AG09319 (cell line): Measurements from ENCODE around the gene SLC9A3.
"Not testable (repeated sequence)": the region's sequence is repeated elsewhere in the genome, so short reads cannot be mapped to it uniquely, and the experiment has no call there.

Source experiments
- DNase-seq: peaks from one replicate; pipeline ENCODE4 v3.0.0-alpha.2; 2010; ENCODE audit warnings: low read depth; ENCODE audit errors: extremely low read depth
- TF ChIP-seq, protein P1 (sequence below): IDR thresholded peaks from 2 replicates; pipeline ENCODE4 v1.5.1; 2011; ENCODE audit warnings: low read depth, mild to moderate bottlenecking, inconsistent platforms, low read length, moderate library complexity

The SLC9A3 gene

DNA sequence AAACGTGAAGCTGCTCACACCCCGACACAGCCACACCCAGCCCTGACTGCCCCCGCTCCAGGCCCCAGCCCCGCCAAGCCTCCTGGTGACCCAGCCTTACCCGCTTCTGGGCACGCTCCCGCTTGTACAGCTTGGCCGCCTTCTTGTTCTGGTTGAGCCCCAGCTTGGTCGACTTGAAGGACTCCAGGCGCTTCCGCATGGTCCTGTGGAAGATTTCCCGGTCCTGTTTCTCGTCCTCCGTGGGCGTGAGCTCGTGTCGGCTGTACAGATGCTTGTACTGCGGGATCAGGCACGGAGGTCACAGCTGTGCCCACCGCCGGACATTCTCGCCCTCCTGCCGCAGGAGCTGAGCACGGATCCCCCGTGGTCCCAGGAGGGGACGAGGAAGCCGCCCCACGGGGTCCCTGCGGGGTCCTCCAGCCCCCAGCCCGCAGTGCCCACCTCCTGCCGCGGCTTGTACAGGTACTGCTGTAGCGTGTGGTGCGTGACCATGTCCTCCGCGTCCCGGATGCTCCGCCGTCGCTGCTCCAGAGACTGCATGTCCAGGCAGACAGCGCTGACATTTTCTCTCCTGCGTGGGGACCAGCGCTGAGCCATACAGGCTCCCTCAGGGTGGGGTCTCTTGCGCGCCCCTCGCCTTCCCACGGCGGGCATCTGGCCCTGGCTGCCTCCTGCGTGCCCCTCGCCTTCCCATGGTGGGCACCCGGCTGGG is 48.0 kb downstream of the SLC9A3 start:
- DNase-seq, result no peak

DNA sequence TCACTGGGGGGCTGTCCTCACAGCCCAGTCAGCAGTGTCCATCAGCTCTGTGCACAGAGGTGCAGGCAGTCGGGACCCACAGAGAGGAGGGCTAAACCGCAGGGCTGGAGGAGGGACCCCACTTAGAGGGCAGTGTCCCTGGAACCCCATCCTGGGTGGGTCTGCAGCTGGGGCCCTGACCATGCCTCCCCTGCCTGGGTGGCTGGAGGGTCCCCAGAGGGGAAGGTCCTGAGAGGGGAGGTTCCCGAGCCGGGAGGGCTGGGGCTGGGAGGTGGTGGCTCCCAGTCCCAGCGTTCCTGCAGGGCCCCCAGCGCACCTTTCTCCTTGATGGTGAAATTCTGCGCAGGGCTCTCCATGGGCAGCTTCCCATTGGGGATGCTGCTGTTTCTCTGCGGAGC is 48.5 kb downstream of the SLC9A3 start:
- DNase-seq, result no peak
- TF ChIP-seq, protein P1, sequence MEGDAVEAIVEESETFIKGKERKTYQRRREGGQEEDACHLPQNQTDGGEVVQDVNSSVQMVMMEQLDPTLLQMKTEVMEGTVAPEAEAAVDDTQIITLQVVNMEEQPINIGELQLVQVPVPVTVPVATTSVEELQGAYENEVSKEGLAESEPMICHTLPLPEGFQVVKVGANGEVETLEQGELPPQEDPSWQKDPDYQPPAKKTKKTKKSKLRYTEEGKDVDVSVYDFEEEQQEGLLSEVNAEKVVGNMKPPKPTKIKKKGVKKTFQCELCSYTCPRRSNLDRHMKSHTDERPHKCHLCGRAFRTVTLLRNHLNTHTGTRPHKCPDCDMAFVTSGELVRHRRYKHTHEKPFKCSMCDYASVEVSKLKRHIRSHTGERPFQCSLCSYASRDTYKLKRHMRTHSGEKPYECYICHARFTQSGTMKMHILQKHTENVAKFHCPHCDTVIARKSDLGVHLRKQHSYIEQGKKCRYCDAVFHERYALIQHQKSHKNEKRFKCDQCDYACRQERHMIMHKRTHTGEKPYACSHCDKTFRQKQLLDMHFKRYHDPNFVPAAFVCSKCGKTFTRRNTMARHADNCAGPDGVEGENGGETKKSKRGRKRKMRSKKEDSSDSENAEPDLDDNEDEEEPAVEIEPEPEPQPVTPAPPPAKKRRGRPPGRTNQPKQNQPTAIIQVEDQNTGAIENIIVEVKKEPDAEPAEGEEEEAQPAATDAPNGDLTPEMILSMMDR, result no peak

More for the DNA sequence above, 48.0 kb downstream of the SLC9A3 start:
- TF ChIP-seq, protein P1, result no peak

DNA sequence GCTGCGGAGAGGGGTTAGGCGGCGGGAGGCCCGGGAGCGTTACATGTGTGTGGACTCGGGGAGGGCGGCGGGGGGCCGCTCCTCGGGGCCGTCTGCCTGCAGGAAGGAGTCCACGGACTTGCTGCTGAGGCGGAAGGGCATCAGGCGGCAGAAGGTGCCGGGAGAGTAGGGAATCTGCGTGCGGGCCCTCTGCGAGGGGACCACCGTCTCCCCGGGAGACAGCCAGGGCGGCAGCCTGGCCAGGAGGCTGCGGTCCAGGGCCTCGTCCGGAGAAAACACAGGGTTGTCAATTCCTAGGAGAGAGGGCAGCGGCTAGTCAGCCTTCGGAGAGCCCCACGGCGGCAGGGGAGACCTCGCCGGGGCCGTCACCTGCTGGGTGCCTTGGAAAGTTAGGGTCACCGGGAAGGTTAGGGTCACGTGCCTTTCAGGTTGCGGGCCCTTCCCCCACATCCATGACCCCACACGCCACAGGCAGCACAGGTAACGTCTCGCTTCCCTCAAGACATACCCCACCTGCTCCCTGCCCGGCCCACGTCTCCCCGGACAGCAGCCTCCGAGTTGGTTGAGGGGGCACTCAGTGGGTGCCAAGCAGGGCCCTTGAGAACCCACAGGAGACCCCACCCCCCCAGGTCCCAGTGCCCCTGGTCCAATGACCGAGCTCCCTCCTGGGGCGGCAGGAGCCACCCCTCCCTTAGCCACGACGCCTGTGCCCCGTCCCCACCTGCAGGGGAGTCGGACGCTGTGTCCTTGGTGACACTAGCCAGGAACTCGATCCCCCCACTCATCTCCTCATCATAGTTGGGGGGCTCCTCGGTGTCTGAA is 49.2 kb downstream of the SLC9A3 start:
- TF ChIP-seq, protein P1, result no peak
- no peak for DNase-seq

DNA sequence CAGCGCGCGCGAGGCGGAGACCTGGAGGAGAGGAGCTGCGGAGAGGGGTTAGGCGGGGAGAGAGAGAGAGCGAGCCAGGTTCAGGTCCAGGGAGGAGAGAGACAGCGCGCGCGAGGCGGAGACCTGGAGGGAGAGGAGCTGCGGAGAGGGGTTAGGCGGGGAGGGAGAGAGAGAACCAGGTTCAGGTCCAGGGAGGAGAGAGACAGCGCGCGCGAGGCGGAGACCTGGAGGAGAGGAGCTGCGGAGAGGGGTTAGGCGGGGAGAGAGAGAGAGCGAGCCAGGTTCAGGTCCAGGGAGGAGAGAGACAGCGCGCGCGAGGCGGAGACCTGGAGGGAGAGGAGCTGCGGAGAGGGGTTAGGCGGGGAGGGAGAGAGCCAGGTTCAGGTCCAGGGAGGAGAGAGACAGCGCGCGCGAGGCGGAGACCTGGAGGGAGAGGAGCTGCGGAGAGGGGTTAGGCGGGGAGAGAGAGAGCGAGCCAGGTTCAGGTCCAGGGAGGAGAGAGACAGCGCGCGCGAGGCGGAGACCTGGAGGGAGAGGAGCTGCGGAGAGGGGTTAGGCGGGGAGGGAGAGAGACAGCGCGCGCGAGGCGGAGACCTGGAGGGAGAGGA is 49.9 kb downstream of the SLC9A3 start:
- DNase-seq, result not testable (repeated sequence)

DNA sequence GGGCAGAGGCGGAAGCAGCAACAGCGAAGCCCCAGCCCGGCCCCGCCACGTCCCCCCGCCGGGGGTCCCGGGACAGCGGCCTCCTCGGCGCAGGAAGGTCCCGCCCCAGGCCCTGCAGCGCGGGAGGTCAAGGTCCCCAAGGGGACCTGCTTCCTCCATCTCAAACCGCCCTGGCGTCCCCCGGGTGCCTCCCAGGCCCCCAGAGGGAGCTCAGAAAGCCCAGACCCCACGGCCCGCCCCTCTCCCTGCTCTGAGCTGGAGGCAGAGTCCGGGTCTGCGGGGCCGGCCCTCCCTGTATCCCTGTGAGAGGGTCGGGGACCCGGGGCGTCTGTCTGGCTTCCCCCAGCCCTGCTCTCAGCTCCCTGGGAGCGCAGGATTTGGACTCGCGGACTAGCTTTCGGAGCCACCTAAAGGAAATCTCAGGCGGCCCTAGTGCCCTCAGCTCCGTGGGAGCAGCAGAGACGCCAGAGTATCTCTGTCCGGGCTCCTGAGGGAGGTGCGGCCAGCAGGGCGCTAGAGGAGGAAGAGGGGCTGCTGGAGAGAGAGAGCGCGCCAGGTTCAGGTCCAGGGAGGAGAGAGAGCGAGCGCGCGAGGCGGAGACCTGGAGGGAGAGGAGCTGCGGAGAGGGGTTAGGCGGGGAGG is 50.6 kb downstream of the SLC9A3 start:
- TF ChIP-seq, protein P1, result no peak; the same call in 1 of the 2 replicates
- no peak for DNase-seq

DNA sequence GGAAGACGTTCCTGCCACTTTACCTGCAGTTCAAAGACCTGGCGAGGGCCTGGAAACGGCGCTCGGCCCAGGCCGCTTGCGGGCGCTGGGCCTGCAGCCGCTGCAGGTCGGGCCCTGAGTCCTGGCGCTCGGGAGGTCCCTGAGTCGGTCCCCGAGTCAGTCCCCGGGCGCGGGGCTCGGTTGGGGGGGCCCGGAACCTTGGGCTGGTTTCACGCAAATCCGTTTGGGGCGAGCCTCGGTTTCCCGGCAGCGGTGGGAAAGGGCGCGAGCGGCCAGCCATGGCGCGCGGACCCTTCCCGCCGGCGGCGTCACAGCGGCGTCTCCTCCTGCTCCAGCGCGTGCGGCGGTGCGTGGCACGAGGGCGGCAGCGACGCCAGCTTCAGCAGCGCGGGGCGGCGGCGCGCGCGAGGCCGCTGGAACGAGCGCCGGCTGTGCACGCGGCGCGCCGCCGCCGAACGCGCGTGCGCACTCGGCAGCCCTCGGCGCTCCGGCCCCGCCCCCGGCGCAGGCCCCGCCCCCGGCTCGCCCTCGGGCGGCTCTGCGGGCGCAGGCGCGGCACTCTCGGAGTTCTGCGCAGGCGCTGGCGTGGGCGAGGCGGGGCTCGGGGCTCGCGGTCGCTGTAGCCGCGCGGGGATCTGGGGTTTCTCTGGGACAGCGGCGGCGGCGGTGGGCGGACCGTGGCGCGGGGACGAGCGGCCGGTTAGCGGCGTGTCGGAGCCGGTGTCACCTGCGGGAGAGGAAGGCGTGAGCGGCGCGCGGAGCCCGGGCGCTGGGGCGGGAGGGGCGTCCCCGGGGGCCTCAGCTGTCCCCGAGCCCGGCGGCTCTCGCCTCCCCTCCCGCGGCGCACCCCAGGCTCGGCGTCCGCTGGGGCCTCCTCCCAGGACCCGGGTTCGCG is 51.3 kb downstream of the SLC9A3 start:
- peak; percentile 32 for DNase-seq
- TF ChIP-seq, protein P1, result no peak

DNA sequence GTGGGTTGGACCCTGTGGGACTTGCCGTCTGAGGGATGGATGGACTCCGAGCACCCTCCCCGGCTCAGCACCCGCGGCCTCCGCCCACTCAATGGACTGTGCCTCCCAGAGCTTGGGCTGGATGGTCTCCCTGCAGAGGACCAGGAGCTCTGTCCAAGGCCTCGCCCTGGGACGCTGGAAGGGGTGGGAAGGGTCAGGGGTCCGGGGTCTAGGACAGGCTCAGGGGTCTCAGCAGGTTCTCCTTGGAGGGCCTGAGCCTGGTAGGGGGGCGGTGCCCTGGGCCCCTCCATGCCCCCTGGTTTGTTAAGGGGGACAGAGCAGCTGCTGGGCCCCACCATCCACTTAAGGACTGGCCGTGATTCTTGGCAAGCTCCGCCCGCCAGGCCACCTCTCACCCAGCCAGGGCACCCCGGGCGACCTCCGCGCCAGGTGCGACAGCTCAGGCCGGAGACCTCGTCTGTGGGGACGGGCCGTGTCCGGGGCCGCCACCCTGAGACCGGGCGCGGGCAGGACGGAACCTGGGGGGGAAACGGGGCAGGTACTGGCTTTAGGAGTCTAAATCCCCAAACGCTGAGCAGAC is 52.1 kb downstream of the SLC9A3 start:
- TF ChIP-seq, protein P1, result no peak
- DNase-seq, result no peak
